Gastrocnemius medialis (tissue), 4 donors: ENCODE data around the gene CNIH3. TPM values are rescaled to one million over a fixed set of nuclear protein-coding genes. Genes with fewer than 3 reads are reported as not detected.

Experiments
- ATAC-seq, 2 donors: fragments of 150-250 bp; one replicate each; pipeline ENCODE4 v1.9.1; 2016
- DNase-seq, 2 donors: peaks; one replicate each; pipeline ENCODE4 v3.0.0-alpha.2; 2019
- H3K27ac ChIP-seq, 4 donors: fragments of 200-600 bp; sonication (generic); 1 replicate in 1 of 4; 2 replicates in 3 of 4; pipeline ENCODE4 v1.5.1; 2016 to 2018; ENCODE audit warnings: mild to moderate bottlenecking in 2 of 4, moderate library complexity in 1 of 4
- H3K27me3 ChIP-seq, 3 donors: fragments of 200-600 bp; sonication (generic) in 2 of 3; 1 replicate in 1 of 3; 2 replicates in 2 of 3; pipeline versions ENCODE4 v1.5.1 to v1.6.0; 2016 to 2019; ENCODE audit warnings: mild to moderate bottlenecking in 1 of 3, moderate library complexity in 1 of 3
- H3K36me3 ChIP-seq, 2 donors: fragments of 200-600 bp; sonication (generic) in 1 of 2; one replicate each; pipeline ENCODE4 v1.5.1; 2017 to 2018
- H3K4me1 ChIP-seq, 2 donors: fragments of 200-600 bp; sonication (generic) in 1 of 2; one replicate each; pipeline ENCODE4 v1.5.1; 2016 to 2017; ENCODE audit warnings: mild to moderate bottlenecking in 2 of 2
- H3K4me3 ChIP-seq, 4 donors: fragments of 200-600 bp; sonication (generic) in 3 of 4; 1 replicate in 1 of 4; 2 replicates in 3 of 4; pipeline ENCODE4 v1.5.1; 2016 to 2019; ENCODE audit warnings: mild to moderate bottlenecking in 2 of 4
- H3K9me3 ChIP-seq, 3 donors: fragments of 200-600 bp; sonication (generic) in 2 of 3; 1 replicate in 1 of 3; 2 replicates in 2 of 3; pipeline ENCODE4 v1.5.1; 2016 to 2019
- POLR2A ChIP-seq, 2 donors: fragments of 450-650 bp; IDR thresholded peaks; one replicate each; pipeline ENCODE4 v1.6.1; 2017; ENCODE audit warnings: antibody characterized with exemption in 2 of 2, mild to moderate bottlenecking in 2 of 2, moderate library complexity in 2 of 2
- in situ Hi-C, 4 donors: fragments of 200-750 bp; cut with MboI; loops; one replicate each; pipeline versions ENCODE4 v1.15.0 to v1.8.0; 2017; ENCODE audit warnings: low sequenced_read_pairs in 4 of 4
- intact Hi-C: fragments of 100-400 bp; cut with DNase I; formaldehyde crosslinking; loops from one replicate; pipeline ENCODE4 v1.15.1; 2023; ENCODE audit warnings: low total_unique reads
- total RNA-seq, 4 donors: library from RNA; depleted of rRNA; stranded (reverse); fragments of >200 nt; gene quantifications; one replicate each; pipeline versions ENCODE4 v1.1.0 to v1.2.3, GENCODE V29; 2016
- TF ChIP-seq, protein P1 (sequence below), 5 experiments: fragments of 450-650 bp in 3 of 5; fragments of 200-600 bp in 2 of 5; sonication (generic) in 2 of 5; IDR thresholded peaks in 4 of 5; conservative IDR thresholded peaks in 1 of 5; 1 replicate in 4 of 5; 2 replicates in 1 of 5; pipeline ENCODE4 v1.5.1; 2016 to 2019; ENCODE audit warnings: antibody characterized with exemption in 5 of 5, mild to moderate bottlenecking in 3 of 5, moderate library complexity in 3 of 5

CNIH3 gene
- total RNA-seq, 4 donors from 2014 or later: 0.95 to 1.6 (median 1.5) TPM; not detected in 1

DNA sequence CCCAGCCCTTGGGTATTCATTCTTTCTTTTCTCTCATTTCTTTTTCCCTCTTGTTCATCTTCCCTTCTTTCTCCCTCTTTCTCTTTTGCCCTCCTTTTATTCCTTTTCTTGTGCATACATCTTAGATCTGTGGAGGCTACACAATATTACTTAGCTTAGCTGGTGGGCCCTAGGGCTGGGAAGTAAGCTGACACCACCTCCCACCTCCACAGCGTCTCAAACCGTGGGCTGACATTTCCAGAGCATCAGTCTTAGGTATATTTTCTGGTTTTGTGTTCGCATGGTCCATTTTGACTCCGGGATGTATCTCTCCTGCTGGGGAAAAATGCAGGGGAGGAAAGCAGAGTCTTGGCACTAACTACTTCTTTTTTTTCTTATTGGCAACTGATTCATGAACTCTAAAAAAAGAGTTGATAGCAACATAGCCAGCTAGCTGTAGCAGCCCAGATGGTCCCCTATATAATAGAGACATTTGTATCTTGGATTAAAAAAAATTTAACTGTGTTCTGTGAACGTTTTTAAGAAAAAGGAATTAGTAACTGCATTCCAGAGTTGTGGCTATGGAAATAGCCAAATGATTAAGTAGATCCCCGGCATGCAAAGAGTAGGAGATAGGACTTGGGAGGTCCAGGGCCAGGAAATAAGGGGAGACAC is 15.5 kb downstream of the CNIH3 start:
- Histone ChIP-seq H3K4me1 (no peaks in the 10 kb centered on the region), H3K27me3 (no peaks in the 10 kb centered on the region), H3K36me3 (no peaks in the 10 kb centered on the region), H3K9me3 (no peaks in the 10 kb centered on the region), H3K4me3 (no peak overlapping the region), H3K27ac (no peak overlapping the region)
- no peak for DNase-seq
- no peak for TF ChIP-seq POLR2A (IDR thresholded peaks at IDR 0.05)
- TF ChIP-seq, protein P1, sequence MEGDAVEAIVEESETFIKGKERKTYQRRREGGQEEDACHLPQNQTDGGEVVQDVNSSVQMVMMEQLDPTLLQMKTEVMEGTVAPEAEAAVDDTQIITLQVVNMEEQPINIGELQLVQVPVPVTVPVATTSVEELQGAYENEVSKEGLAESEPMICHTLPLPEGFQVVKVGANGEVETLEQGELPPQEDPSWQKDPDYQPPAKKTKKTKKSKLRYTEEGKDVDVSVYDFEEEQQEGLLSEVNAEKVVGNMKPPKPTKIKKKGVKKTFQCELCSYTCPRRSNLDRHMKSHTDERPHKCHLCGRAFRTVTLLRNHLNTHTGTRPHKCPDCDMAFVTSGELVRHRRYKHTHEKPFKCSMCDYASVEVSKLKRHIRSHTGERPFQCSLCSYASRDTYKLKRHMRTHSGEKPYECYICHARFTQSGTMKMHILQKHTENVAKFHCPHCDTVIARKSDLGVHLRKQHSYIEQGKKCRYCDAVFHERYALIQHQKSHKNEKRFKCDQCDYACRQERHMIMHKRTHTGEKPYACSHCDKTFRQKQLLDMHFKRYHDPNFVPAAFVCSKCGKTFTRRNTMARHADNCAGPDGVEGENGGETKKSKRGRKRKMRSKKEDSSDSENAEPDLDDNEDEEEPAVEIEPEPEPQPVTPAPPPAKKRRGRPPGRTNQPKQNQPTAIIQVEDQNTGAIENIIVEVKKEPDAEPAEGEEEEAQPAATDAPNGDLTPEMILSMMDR (IDR thresholded peaks at IDR 0.05 in 4 of 5, conservative IDR thresholded peaks at IDR 0.05 in 1 of 5): no peak
- in situ Hi-C loops: loop anchor here in 2 of 4 donors (10.0 kb wide), 2 partner anchors 107 to 117 kb away; no protein-coding TSS in a partner anchor
- intact Hi-C loops: no loop called here
- ATAC-seq: no peak

DNA sequence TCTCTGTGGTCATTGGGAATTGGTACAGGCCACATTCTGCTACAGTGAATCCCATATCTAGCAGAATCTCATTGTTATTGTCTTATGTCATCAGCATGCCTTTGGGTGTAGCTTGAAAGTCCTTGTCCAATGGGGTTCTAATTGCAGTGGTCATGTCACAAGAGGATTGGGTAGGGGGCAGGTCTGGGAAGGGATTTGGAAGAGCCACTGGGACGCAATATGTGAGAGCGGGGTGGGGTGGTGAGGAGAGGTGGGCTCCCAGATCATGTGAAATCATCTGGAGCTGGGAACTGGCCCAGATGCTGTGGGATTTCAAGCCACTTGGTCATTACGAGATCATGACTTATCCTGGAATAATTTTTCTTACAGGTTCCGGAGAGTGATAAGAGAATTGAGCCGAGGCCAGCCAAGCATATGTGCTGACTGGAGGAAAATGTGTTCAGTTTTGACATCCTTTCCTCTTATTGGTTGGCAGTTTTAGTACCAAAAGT is 16.3 kb downstream of the CNIH3 start:
- H3K9me3 ChIP-seq: no peaks in the 10 kb centered on the region
- no peaks in the 10 kb centered on the region for H3K27me3 ChIP-seq
- ATAC-seq (no peak), DNase-seq (no peak)
- no peak overlapping the region for H3K4me3 ChIP-seq
- H3K27ac ChIP-seq: no peak overlapping the region
- intact Hi-C loops (no loop called here), in situ Hi-C loops (loop anchor here in 2 of 4 donors (10.0 kb wide), 2 partner anchors 108 to 118 kb away; no protein-coding TSS in a partner anchor)
- H3K36me3 ChIP-seq: no peaks in the 10 kb centered on the region
- TF ChIP-seq, protein P1 (IDR thresholded peaks at IDR 0.05 in 4 of 5, conservative IDR thresholded peaks at IDR 0.05 in 1 of 5): no peak
- no peak for TF ChIP-seq POLR2A (IDR thresholded peaks at IDR 0.05)
- no peaks in the 10 kb centered on the region for H3K4me1 ChIP-seq

DNA sequence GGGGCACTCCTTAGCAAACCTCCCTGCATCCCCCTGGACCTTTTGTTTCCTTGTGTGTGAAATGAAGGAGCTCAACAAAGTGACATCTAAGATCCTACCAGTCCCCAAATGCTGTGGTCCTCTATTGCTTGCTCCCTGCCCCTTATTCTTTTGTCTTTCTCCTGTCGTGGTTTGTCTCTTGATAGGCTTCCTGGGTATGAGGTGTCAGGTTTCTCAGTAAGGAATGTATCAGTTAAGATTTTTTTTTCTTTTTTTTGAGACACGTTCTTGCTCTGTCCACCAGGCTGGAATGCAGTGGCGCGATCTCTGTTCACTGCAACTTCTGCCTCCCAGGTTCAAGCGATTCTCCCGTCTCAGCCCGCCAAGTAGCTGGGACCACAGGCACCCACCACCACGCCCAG is 16.8 kb downstream of the CNIH3 start:
- Histone ChIP-seq H3K27ac (no peak overlapping the region), H3K9me3 (no peaks in the 10 kb centered on the region), H3K27me3 (no peaks in the 10 kb centered on the region), H3K36me3 (no peaks in the 10 kb centered on the region), H3K4me1 (peaks cover 0 to 3% of the 10 kb centered on the region in 2 donors), H3K4me3 (no peak overlapping the region)
- intact Hi-C loops (no loop called here), in situ Hi-C loops (loop anchor here in 2 of 4 donors (10.0 kb wide), 2 partner anchors 108 to 118 kb away; no protein-coding TSS in a partner anchor)
- no peak for TF ChIP-seq POLR2A (IDR thresholded peaks at IDR 0.05)
- TF ChIP-seq, protein P1 (IDR thresholded peaks at IDR 0.05 in 4 of 5, conservative IDR thresholded peaks at IDR 0.05 in 1 of 5): no peak
- no peak for ATAC-seq
- no peak for DNase-seq

DNA sequence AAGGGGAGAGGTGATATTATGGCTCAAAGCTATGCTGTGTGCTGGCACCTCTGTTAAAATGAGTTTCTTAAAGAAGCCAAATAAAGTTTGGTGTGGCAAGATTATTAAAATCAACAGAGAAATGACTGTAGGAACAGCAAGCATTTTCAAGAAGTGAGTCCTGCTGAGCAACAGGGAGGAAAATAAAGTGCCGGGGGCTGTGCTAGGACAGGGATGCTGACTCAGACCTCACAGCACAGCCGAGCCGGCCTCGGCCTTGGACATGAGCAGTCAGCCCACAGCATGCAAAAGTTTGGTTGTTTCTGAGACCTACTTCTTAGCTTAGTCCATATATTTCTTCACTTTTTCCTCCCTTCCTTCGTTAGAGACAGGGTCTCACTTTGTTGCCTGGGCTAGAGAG is 19.2 kb downstream of the CNIH3 start:
- Histone ChIP-seq H3K4me1 (peaks cover 0 to 3% of the 10 kb centered on the region in 2 donors), H3K27me3 (no peaks in the 10 kb centered on the region), H3K36me3 (no peaks in the 10 kb centered on the region), H3K27ac (no peak overlapping the region), H3K4me3 (no peak overlapping the region), H3K9me3 (no peaks in the 10 kb centered on the region)
- no peak for TF ChIP-seq POLR2A (IDR thresholded peaks at IDR 0.05)
- TF ChIP-seq, protein P1 (IDR thresholded peaks at IDR 0.05 in 4 of 5, conservative IDR thresholded peaks at IDR 0.05 in 1 of 5): no peak
- intact Hi-C loops (no loop called here), in situ Hi-C loops (loop anchor here in 3 of 4 donors (5.0 to 10.0 kb wide), 3 partner anchors 111 to 128 kb away; no protein-coding TSS in a partner anchor)
- ATAC-seq: no peak
- no peak for DNase-seq
